K562 (cell line): ENCODE data around the gene PAK1IP1. TPM values are rescaled to one million over a fixed set of nuclear protein-coding genes. Genes with fewer than 3 reads are reported as not detected.
A peak's percentile ranks its signal among the peaks of the same experiment; 100 is the strongest.

ENCODE experiments used
- ARNT ChIP-seq, 2 experiments: fragments of 450-650 bp; IDR thresholded peaks; 2 replicates each; pipeline ENCODE4 v1.6.1; 2016; ENCODE audit warnings: mild to moderate bottlenecking in 1 of 2
- BCOR ChIP-seq: fragments of 450-650 bp; IDR thresholded peaks from 2 replicates; pipeline ENCODE4 v1.6.1; 2016
- BHLHE40 ChIP-seq: IDR thresholded peaks from 2 replicates; pipeline ENCODE4 v1.6.1; 2011; ENCODE audit warnings: low read length, improper control_type of control experiment
- DEAF1 ChIP-seq: fragments of 450-650 bp; formaldehyde crosslinking; IDR thresholded peaks from 2 replicates; pipeline ENCODE4 v1.4.0; 2020; ENCODE audit warnings: mild to moderate bottlenecking, moderate library complexity
- ETS1 ChIP-seq: conservative IDR thresholded peaks from 2 replicates; pipeline ENCODE4 v1.6.1; 2011; ENCODE audit warnings: low read depth, mild to moderate bottlenecking, low read length; ENCODE audit not compliant: control insufficient read depth
- FIP1L1 ChIP-seq: fragments of 200-400 bp; formaldehyde crosslinking; IDR thresholded peaks from 2 replicates; pipeline ENCODE4 v1.6.1; 2018; ENCODE audit warnings: mild to moderate bottlenecking, low read depth, low read length; ENCODE audit not compliant: poor library complexity, severe bottlenecking
- HBP1 ChIP-seq: fragments of 450-650 bp; formaldehyde crosslinking; IDR thresholded peaks from 2 replicates; pipeline ENCODE4 v1.4.0; 2022; ENCODE audit warnings: missing genetic modification characterization
- HLTF ChIP-seq: fragments of 450-650 bp; IDR thresholded peaks from 2 replicates; pipeline ENCODE4 v1.6.1; 2016
- JUN ChIP-seq, 2 experiments: sonication (generic) in 1 of 2; formaldehyde crosslinking in 1 of 2; IDR thresholded peaks; 2 replicates each; pipeline versions ENCODE4 v1.6.1 to v1.8.0; 2012 to 2022; ENCODE audit warnings: borderline replicate concordance in 2 of 2, mild to moderate bottlenecking in 2 of 2, improper control_type of control experiment in 1 of 2, low read depth in 1 of 2, low read length in 1 of 2, missing genetic modification reagents in 1 of 2
- MAZ ChIP-seq, 2 experiments: fragments of 450-650 bp in 1 of 2; sonication (generic) in 1 of 2; formaldehyde crosslinking; IDR thresholded peaks in 1 of 2; conservative IDR thresholded peaks in 1 of 2; 2 replicates each; pipeline versions ENCODE4 v1.4.0 to v1.5.0; 2020; ENCODE audit warnings: mild to moderate bottlenecking in 1 of 2, missing genetic modification reagents in 1 of 2
- MLLT1 ChIP-seq, 2 experiments: fragments of 450-650 bp; IDR thresholded peaks; 2 replicates each; pipeline ENCODE4 v1.6.1; 2016
- MXD1 ChIP-seq: fragments of 250-450 bp; sonication (Bioruptor Pico); IDR thresholded peaks from 2 replicates; pipeline ENCODE4 v1.8.0; 2021; ENCODE audit warnings: borderline replicate concordance, mild to moderate bottlenecking, moderate library complexity; ENCODE audit not compliant: poor library complexity, severe bottlenecking
- MYBL2 ChIP-seq, 2 experiments: fragments of 450-650 bp in 1 of 2; sonication (generic) in 1 of 2; formaldehyde crosslinking in 1 of 2; IDR thresholded peaks; 2 replicates each; pipeline versions ENCODE4 v1.6.1 to v1.8.1; 2017 to 2022; ENCODE audit warnings: borderline replicate concordance in 1 of 2, inconsistent platforms in 1 of 2, low read depth in 1 of 2, mild to moderate bottlenecking in 1 of 2, missing genetic modification reagents in 1 of 2, moderate library complexity in 1 of 2
- PTRF ChIP-seq: fragments of 450-650 bp; IDR thresholded peaks from 2 replicates; pipeline ENCODE4 v1.6.1; 2016; ENCODE audit warnings: mild to moderate bottlenecking, missing genetic modification characterization, missing compliant biosample characterization
- RBM14 ChIP-seq: fragments of 200-400 bp; formaldehyde crosslinking; IDR thresholded peaks from 2 replicates; pipeline ENCODE4 v1.6.1; 2018; ENCODE audit warnings: low read depth, mild to moderate bottlenecking, low read length, moderate library complexity, borderline replicate concordance; ENCODE audit not compliant: insufficient read depth
- SMC3 ChIP-seq: conservative IDR thresholded peaks from 2 replicates; pipeline ENCODE4 v1.6.1; 2011; ENCODE audit warnings: low read depth, low read length, improper control_type of control experiment; ENCODE audit not compliant: insufficient read depth
- SUPT5H ChIP-seq: fragments of 450-650 bp; IDR thresholded peaks from 2 replicates; pipeline ENCODE4 v1.6.1; 2016
- ZC3H11A ChIP-seq: IDR thresholded peaks from 2 replicates; pipeline ENCODE4 v1.6.1; 2012; ENCODE audit warnings: low read depth, low read length, improper control_type of control experiment
- ZNF124 ChIP-seq: sonication (generic); formaldehyde crosslinking; IDR thresholded peaks from 2 replicates; pipeline ENCODE4 v1.8.1; 2022; ENCODE audit warnings: missing genetic modification reagents
- ZNF655 ChIP-seq: fragments of 250-450 bp; sonication (Bioruptor Pico); IDR thresholded peaks from 2 replicates; pipeline ENCODE4 v1.5.0; 2021
- polyA plus RNA-seq, 8 experiments: library from polyadenylated mRNA; depleted of rRNA in 4 of 8; stranded (reverse) in 5 of 8; unstranded in 3 of 8; fragments of >200 nt; fragmentation: Nextera tagmentation in 2 of 8; fragmentation: Illumina TruSeq in 1 of 8; extraction: Ambion mirVana in 2 of 8; extraction: Trizol in 1 of 8; gene quantifications; 2 replicates each; pipeline versions ENCODE4 v1.2.1 to v1.2.3, GENCODE V29; 2011 to 2014; ENCODE audit warnings: inconsistent platforms in 1 of 8, missing spikeins in 1 of 8
- total RNA-seq, 7 experiments: library from RNA; depleted of rRNA in 6 of 7; stranded (reverse); fragments of >200 nt in 6 of 7; fragmentation: Illumina TruSeq in 2 of 7; extraction: Trizol in 2 of 7; gene quantifications; 2 replicates each; pipeline versions ENCODE4 v1.2.1 to v1.2.3, GENCODE V29; 2011 to 2021; ENCODE audit warnings: low replicate concordance in 1 of 7

The PAK1IP1 gene
- total and polyA plus RNA-seq, 9 of the 15 experiments (the other 6 are each of a cell fraction or from before 2014, with no cell fraction given), result 50.0 to 200 (median 87.0) TPM

- TF ChIP-seq RBM14, result no peak
- no peak for TF ChIP-seq DEAF1 (CRISPR knock-in tag)
- peak; percentile 87 for TF ChIP-seq PTRF (tag)
- TF ChIP-seq MLLT1 (IDR thresholded peaks at IDR 0.05), result no peak
- no peak for TF ChIP-seq SUPT5H
- no peak; a peak in 1 of 4 replicates for TF ChIP-seq MAZ (CRISPR knock-in tag; conservative IDR thresholded peaks at IDR 0.05 in 1 of 2, IDR thresholded peaks at IDR 0.05 in 1 of 2)
- TF ChIP-seq MXD1 (CRISPR knock-in tag), result no peak
- no peak for TF ChIP-seq BCOR
- no peak for TF ChIP-seq ETS1
- no peak for TF ChIP-seq JUN (IDR thresholded peaks at IDR 0.05; ENCODE audit: borderline replicate concordance, low read depth, low read length)
- no peak for TF ChIP-seq JUN (CRISPR knock-in tag; IDR thresholded peaks at IDR 0.05; ENCODE audit: borderline replicate concordance)
- no peak for TF ChIP-seq ARNT (IDR thresholded peaks at IDR 0.05)
- no peak for TF ChIP-seq BHLHE40
- no peak for TF ChIP-seq SMC3
- TF ChIP-seq HBP1, result 0 out of 2 replicates have a peak, but pooled peaks have one; percentile 60
- TF ChIP-seq ZC3H11A, result no peak
- no peak for TF ChIP-seq HLTF
- TF ChIP-seq MYBL2 (IDR thresholded peaks at IDR 0.05; ENCODE audit: low read depth), result no peak
- no peak for TF ChIP-seq MYBL2 (CRISPR knock-in tag; IDR thresholded peaks at IDR 0.05; ENCODE audit: borderline replicate concordance)
- TF ChIP-seq FIP1L1, result no peak
- TF ChIP-seq ZNF655 (CRISPR knock-in tag), result no peak
- no peak for TF ChIP-seq ZNF124
These were observed 32.6 kb upstream of the PAK1IP1 start (continued) for GRCh38 chr6:10662207-10662606.
